MCF 10A (cell line): ENCODE measurements around the gene FLNC. TPM values are rescaled to one million over a fixed set of nuclear protein-coding genes. Genes with fewer than 3 reads are reported as not detected.

Experiments used
- BruUV-seq: library from RNA; stranded (reverse); fragments of 400-500 nt; replicated peaks from 2 replicates; lab custom pipeline; 2021; lab: Mats Ljungman, UMichigan
- CTCF ChIA-PET: fragments of 300-600 bp; sonication (Branson Sonifier 250); formaldehyde crosslinking; extraction: SDS; loops from one replicate; lab custom pipeline; 2021; ENCODE audit warnings: antibody characterized with exemption, inconsistent platforms; lab: Yijun Ruan, JAX
- POLR2A ChIA-PET: fragments of 300-600, 350-650 bp; sonication (Branson Sonifier 250); formaldehyde crosslinking; extraction: SDS; loops from one replicate; lab custom pipeline; 2020; ENCODE audit warnings: antibody characterized with exemption, inconsistent platforms; lab: Yijun Ruan, JAX
- DNase-seq: peaks from one replicate; pipeline ENCODE4 v3.0.0-alpha.2; 2018; ENCODE audit not compliant: unreplicated experiment
- H3K27ac Mint-ChIP-seq: one replicate; pipeline ENCODE4 v1.8.0; 2022; ENCODE audit warnings: mild to moderate bottlenecking, low read depth, mixed read lengths; ENCODE audit not compliant: unreplicated experiment
- H3K27me3 Mint-ChIP-seq: one replicate; pipeline ENCODE4 v1.8.0; 2022; ENCODE audit warnings: mixed read lengths; ENCODE audit not compliant: insufficient read depth, unreplicated experiment
- H3K36me3 Mint-ChIP-seq: one replicate; pipeline ENCODE4 v1.8.0; 2022; ENCODE audit warnings: mild to moderate bottlenecking, moderate library complexity, mixed read lengths; ENCODE audit not compliant: insufficient read depth, unreplicated experiment
- H3K4me1 Mint-ChIP-seq: one replicate; pipeline ENCODE4 v1.8.0; 2022; ENCODE audit warnings: mixed read lengths; ENCODE audit not compliant: insufficient read depth, unreplicated experiment
- H3K4me3 Mint-ChIP-seq: one replicate; pipeline ENCODE4 v1.8.0; 2022; ENCODE audit warnings: mild to moderate bottlenecking, moderate library complexity, mixed read lengths; ENCODE audit not compliant: unreplicated experiment
- H3K9me3 Mint-ChIP-seq: one replicate; pipeline ENCODE4 v1.8.0; 2022; ENCODE audit warnings: mixed read lengths; ENCODE audit not compliant: unreplicated experiment
- intact Hi-C: fragments of 100-400 bp; cut with micrococcal nuclease; formaldehyde crosslinking; loops from 2 replicates; pipeline ENCODE4 v1.14.1; 2022
- total RNA-seq: library from RNA; stranded (reverse); gene quantifications from 2 replicates; pipeline ENCODE4 v1.2.3, GENCODE V29; 2022
- TF ChIP-seq, protein P1 (sequence below): fragments of 200-600 bp; IDR thresholded peaks from one replicate; pipeline ENCODE4 v1.8.0; 2022; ENCODE audit warnings: antibody characterized with exemption, mild to moderate bottlenecking; ENCODE audit not compliant: unreplicated experiment

The FLNC gene
- total RNA-seq, 1 experiment from 2014 or later = 0.28 TPM

- intact Hi-C loops = no loop called here
- POLR2A ChIA-PET = no interaction called here
- DNase-seq = no peak
- H3K27me3 Mint-ChIP-seq = no peaks in the 10 kb centered on the region
- no peaks in the 10 kb centered on the region for H3K9me3 Mint-ChIP-seq
- no peaks in the 10 kb centered on the region for H3K36me3 Mint-ChIP-seq
- no peak overlapping the region for H3K4me3 Mint-ChIP-seq
- CTCF ChIA-PET = no interaction called here
- TF ChIP-seq, protein P1, sequence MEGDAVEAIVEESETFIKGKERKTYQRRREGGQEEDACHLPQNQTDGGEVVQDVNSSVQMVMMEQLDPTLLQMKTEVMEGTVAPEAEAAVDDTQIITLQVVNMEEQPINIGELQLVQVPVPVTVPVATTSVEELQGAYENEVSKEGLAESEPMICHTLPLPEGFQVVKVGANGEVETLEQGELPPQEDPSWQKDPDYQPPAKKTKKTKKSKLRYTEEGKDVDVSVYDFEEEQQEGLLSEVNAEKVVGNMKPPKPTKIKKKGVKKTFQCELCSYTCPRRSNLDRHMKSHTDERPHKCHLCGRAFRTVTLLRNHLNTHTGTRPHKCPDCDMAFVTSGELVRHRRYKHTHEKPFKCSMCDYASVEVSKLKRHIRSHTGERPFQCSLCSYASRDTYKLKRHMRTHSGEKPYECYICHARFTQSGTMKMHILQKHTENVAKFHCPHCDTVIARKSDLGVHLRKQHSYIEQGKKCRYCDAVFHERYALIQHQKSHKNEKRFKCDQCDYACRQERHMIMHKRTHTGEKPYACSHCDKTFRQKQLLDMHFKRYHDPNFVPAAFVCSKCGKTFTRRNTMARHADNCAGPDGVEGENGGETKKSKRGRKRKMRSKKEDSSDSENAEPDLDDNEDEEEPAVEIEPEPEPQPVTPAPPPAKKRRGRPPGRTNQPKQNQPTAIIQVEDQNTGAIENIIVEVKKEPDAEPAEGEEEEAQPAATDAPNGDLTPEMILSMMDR = no peak
- no peak overlapping the region for H3K27ac Mint-ChIP-seq
- no TSS peak for BruUV-seq
- peaks cover 2% of the 10 kb centered on the region for H3K4me1 Mint-ChIP-seq
These were observed 57.2 kb downstream of the FLNC start for GRCh38 chr7:128887169-128888038.

DNA sequence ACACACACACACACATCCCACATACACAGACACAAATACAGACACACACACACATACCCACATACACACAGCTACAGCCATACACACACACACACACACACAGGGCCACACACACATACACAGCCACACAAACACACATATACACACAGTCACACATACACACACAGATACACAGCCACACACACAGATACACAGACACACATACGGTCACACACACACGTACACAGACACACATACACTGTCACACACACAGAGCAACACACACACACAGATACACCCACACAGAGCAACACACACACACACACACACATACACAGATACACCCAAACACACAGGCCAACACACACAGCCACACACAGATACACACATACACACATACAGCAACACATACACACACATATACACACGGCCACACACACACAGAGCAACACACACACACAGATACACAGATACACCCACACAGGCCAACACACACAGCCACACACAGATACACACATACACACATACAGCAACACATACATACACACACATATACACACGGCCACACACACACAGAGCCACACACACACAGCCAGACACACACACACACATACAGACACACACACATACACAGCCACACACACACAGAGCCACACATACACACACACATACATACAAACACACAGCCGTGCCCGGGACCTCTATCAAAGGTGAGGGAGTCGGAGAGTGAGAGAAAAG lies 58.0 kb downstream of the FLNC start:
- CTCF ChIA-PET = interaction anchor here (0.6 to 0.7 kb wide), 2 partner anchors 412 to 461 kb away, joined by 3 read pairs; partner anchors contain the start of gene METTL2B
- peaks cover 10% of the 10 kb centered on the region for H3K4me1 Mint-ChIP-seq
- no peaks in the 10 kb centered on the region for H3K27me3 Mint-ChIP-seq
- POLR2A ChIA-PET = no interaction called here
- BruUV-seq = no TSS peak
- H3K36me3 Mint-ChIP-seq = no peaks in the 10 kb centered on the region
- DNase-seq = no peak
- no peaks in the 10 kb centered on the region for H3K9me3 Mint-ChIP-seq
- TF ChIP-seq, protein P1 = no peak
- intact Hi-C loops = no loop called here
- no peak overlapping the region for H3K27ac Mint-ChIP-seq
- H3K4me3 Mint-ChIP-seq = no peak overlapping the region

- no peak overlapping the region for H3K27ac Mint-ChIP-seq
- no peak overlapping the region for H3K4me3 Mint-ChIP-seq
- POLR2A ChIA-PET = interaction anchor here (0.8 to 1.3 kb wide), 2 partner anchors 9 to 166 kb away, joined by 3 to 6 read pairs; partner anchors contain the start of gene TNPO3
- CTCF ChIA-PET = interaction anchor here (0.7 kb wide), 1 partner anchor 412 kb away, joined by 3 read pairs; the partner anchor contains the start of gene METTL2B
- intact Hi-C loops = no loop called here
- H3K4me1 Mint-ChIP-seq = peaks cover 10% of the 10 kb centered on the region
- no peaks in the 10 kb centered on the region for H3K36me3 Mint-ChIP-seq
- BruUV-seq = no TSS peak
- TF ChIP-seq, protein P1 = no peak
- no peaks in the 10 kb centered on the region for H3K27me3 Mint-ChIP-seq
- no peak for DNase-seq
- no peaks in the 10 kb centered on the region for H3K9me3 Mint-ChIP-seq
These were observed 58.5 kb downstream of the FLNC start for GRCh38 chr7:128888756-128889095.

GRCh38 chr7:128889121-128889520 lies 58.9 kb downstream of the FLNC start:
- Mint-ChIP-seq H3K4me3 (no peak overlapping the region), H3K36me3 (no peaks in the 10 kb centered on the region), H3K27me3 (no peaks in the 10 kb centered on the region), H3K9me3 (no peaks in the 10 kb centered on the region), H3K4me1 (peaks cover 10% of the 10 kb centered on the region), H3K27ac (no peak overlapping the region)
- peak; percentile 69 for DNase-seq
- intact Hi-C loops = no loop called here
- TF ChIP-seq, protein P1 = no peak
- CTCF ChIA-PET = interaction anchor here (0.7 kb wide), 1 partner anchor 413 kb away, joined by 3 read pairs; the partner anchor contains the start of gene METTL2B
- POLR2A ChIA-PET = interaction anchor here (0.8 to 1.3 kb wide), 2 partner anchors 8 to 166 kb away, joined by 3 to 6 read pairs; partner anchors contain the start of gene TNPO3
- BruUV-seq = no TSS peak
